HepG2 (cell line): ENCODE results near the gene SP110. TPM values are rescaled to one million over a fixed set of nuclear protein-coding genes. Genes with fewer than 3 reads are reported as not detected.

Experiments
- GATAD2A ChIP-seq: IDR thresholded peaks from 2 replicates; pipeline ENCODE4 v1.6.1; 2016
- GLI4 ChIP-seq: sonication (generic); formaldehyde crosslinking; IDR thresholded peaks from 2 replicates; pipeline ENCODE4 v1.5.1; 2020; ENCODE audit warnings: missing genetic modification reagents, mild to moderate bottlenecking, moderate library complexity, borderline replicate concordance
- HMG20B ChIP-seq: conservative IDR thresholded peaks from 2 replicates; pipeline ENCODE4 v1.6.1; 2016; ENCODE audit warnings: missing genetic modification reagents, missing compliant biosample characterization
- HNRNPLL ChIP-seq: fragments of 200-400 bp; formaldehyde crosslinking; IDR thresholded peaks from 2 replicates; pipeline ENCODE4 v1.6.1; 2017; ENCODE audit warnings: mild to moderate bottlenecking, low read depth, low read length; ENCODE audit not compliant: poor library complexity, severe bottlenecking
- KDM3A ChIP-seq: IDR thresholded peaks from 2 replicates; pipeline ENCODE4 v1.6.1; 2018; ENCODE audit warnings: low read depth, missing compliant biosample characterization
- MED1 ChIP-seq: sonication (generic); formaldehyde crosslinking; IDR thresholded peaks from 2 replicates; pipeline ENCODE4 v1.4.0; 2020; ENCODE audit warnings: missing genetic modification reagents
- MYC ChIP-seq: sonication (generic); formaldehyde crosslinking; IDR thresholded peaks from 2 replicates; pipeline ENCODE4 v1.9.0; 2021; ENCODE audit warnings: missing genetic modification reagents, borderline replicate concordance
- NCOA2 ChIP-seq: sonication (generic); formaldehyde crosslinking; IDR thresholded peaks from 2 replicates; pipeline ENCODE4 v1.8.0; 2022; ENCODE audit warnings: inconsistent platforms
- PRMT3 ChIP-seq: sonication (generic); formaldehyde crosslinking; IDR thresholded peaks from 2 replicates; pipeline ENCODE4 v1.8.1; 2022; ENCODE audit warnings: low read depth, mild to moderate bottlenecking, moderate library complexity, missing genetic modification reagents, borderline replicate concordance
- TAF1 ChIP-seq: sonication (generic); formaldehyde crosslinking; IDR thresholded peaks from 2 replicates; pipeline ENCODE4 v1.4.0; 2020; ENCODE audit warnings: missing genetic modification reagents
- ZNF441 ChIP-seq: sonication (generic); formaldehyde crosslinking; IDR thresholded peaks from 2 replicates; pipeline ENCODE4 v1.7.0; 2021; ENCODE audit warnings: missing genetic modification reagents, borderline replicate concordance
- ZNF678 ChIP-seq: sonication (generic); formaldehyde crosslinking; IDR thresholded peaks from 2 replicates; pipeline ENCODE4 v1.4.0; 2020; ENCODE audit warnings: mild to moderate bottlenecking, missing genetic modification reagents
- polyA plus RNA-seq, 8 experiments: library from polyadenylated mRNA; depleted of rRNA in 3 of 8; stranded (reverse) in 7 of 8; unstranded in 1 of 8; fragments of >200 nt; fragmentation: Illumina TruSeq in 4 of 8; extraction: Trizol in 4 of 8; gene quantifications; 2 replicates each; pipeline versions ENCODE4 v1.2.1 to v1.2.3, GENCODE V29; 2011 to 2016; ENCODE audit warnings: low read depth in 4 of 8, missing spikeins in 1 of 8, mixed read lengths in 1 of 8; ENCODE audit not compliant: insufficient read depth in 1 of 8
- total RNA-seq, 5 experiments: library from RNA; depleted of rRNA; stranded (reverse); fragments of >200 nt; fragmentation: Illumina TruSeq; extraction: Trizol; gene quantifications; 2 replicates each; pipeline ENCODE4 v1.2.3, GENCODE V29; 2016; ENCODE audit warnings: low read depth in 1 of 5
- TF ChIP-seq, protein P1 (sequence below): sonication (generic); formaldehyde crosslinking; IDR thresholded peaks from 2 replicates; pipeline ENCODE4 v1.4.0; 2020; ENCODE audit warnings: missing genetic modification reagents, borderline replicate concordance
- TF ChIP-seq, protein P2 (sequence below): sonication (generic); formaldehyde crosslinking; IDR thresholded peaks from 2 replicates; pipeline ENCODE4 v1.5.0; 2020; ENCODE audit warnings: missing genetic modification reagents
- TF ChIP-seq, protein P3 (sequence below): sonication (generic); formaldehyde crosslinking; IDR thresholded peaks from 2 replicates; pipeline ENCODE4 v1.4.0; 2020; ENCODE audit warnings: missing genetic modification reagents
- TF ChIP-seq, protein P4 (sequence below): sonication (generic); formaldehyde crosslinking; IDR thresholded peaks from 2 replicates; pipeline ENCODE4 v1.4.0; 2020; ENCODE audit warnings: missing genetic modification reagents
- TF ChIP-seq, protein P5 (sequence below): sonication (generic); formaldehyde crosslinking; IDR thresholded peaks from 2 replicates; pipeline ENCODE4 v1.4.0; 2020; ENCODE audit warnings: missing genetic modification reagents, borderline replicate concordance

Gene SP110
- total and polyA plus RNA-seq, 2 of the 13 experiments (the other 11 are each of a cell fraction or from before 2014, with no cell fraction given) = 7.9 to 10.4 TPM

DNA sequence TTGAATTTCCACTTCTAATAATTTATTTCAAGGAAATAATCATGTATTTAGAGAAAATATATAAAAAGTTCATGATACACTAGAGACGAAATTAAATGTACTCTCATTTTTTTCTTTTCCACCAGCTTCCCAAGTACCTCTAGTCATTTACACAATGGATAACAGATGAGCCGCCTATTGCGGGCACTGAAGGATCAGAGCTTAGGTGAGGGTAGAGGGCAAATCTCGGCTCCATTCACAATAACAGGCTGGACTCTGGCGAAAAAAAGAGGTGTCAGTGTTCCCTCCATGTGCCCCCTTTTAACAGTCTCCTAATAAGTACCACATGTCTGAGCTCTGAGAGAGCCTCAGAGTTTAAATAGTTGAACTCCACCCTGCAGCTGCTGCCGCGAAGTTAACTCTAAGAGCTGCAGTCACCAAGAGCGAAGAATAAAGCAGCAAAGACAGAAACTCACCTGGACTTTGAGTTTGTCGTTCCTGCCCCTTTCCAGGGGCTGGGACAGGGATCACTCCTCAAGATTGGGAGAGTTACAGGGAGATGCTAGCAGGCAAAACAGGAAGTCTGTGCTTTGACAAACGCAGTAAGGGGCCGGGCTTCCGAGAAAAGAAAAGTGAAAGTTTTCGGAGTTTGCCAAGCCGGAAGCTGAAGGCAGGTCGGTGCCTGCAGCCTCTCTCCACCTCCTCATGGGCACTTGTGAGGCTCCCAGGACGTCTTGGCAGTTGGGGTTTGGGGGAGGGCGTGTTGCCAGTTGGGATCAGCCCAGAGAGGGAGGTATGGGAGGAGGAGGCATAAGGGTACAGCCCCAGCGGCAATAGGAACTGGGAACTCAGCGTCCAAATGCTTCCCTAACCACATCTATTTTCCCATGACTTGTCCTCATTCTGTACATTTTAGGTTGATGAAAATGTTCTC is at the start of gene SP110 (continued):
- TF ChIP-seq GLI4 (CRISPR knock-in tag) (0 out of 2 replicates have a peak, but pooled peaks have one; percentile 73), MED1 (peak; percentile 43; the same call in 1 of the 2 replicates), HMG20B (CRISPR knock-in tag) (no peak), PRMT3 (CRISPR knock-in tag) (no peak), ZNF678 (CRISPR knock-in tag) (no peak), MYC (CRISPR knock-in tag) (peak; percentile 42; the same call in 1 of the 2 replicates), KDM3A (CRISPR knock-in tag) (0 out of 2 replicates have a peak, but pooled peaks have one; percentile 5), GATAD2A (CRISPR knock-in tag) (peak; percentile 29), NCOA2 (CRISPR knock-in tag) (no peak; the same call in 1 of the 2 replicates), ZNF441 (CRISPR knock-in tag) (no peak), TAF1 (CRISPR knock-in tag) (peak; percentile 58; the same call in 1 of the 2 replicates), HNRNPLL (no peak)
- TF ChIP-seq, protein P1, sequence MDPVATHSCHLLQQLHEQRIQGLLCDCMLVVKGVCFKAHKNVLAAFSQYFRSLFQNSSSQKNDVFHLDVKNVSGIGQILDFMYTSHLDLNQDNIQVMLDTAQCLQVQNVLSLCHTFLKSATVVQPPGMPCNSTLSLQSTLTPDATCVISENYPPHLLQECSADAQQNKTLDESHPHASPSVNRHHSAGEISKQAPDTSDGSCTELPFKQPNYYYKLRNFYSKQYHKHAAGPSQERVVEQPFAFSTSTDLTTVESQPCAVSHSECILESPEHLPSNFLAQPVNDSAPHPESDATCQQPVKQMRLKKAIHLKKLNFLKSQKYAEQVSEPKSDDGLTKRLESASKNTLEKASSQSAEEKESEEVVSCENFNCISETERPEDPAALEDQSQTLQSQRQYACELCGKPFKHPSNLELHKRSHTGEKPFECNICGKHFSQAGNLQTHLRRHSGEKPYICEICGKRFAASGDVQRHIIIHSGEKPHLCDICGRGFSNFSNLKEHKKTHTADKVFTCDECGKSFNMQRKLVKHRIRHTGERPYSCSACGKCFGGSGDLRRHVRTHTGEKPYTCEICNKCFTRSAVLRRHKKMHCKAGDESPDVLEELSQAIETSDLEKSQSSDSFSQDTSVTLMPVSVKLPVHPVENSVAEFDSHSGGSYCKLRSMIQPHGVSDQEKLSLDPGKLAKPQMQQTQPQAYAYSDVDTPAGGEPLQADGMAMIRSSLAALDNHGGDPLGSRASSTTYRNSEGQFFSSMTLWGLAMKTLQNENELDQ (CRISPR knock-in tag) = no peak
- TF ChIP-seq, protein P2, sequence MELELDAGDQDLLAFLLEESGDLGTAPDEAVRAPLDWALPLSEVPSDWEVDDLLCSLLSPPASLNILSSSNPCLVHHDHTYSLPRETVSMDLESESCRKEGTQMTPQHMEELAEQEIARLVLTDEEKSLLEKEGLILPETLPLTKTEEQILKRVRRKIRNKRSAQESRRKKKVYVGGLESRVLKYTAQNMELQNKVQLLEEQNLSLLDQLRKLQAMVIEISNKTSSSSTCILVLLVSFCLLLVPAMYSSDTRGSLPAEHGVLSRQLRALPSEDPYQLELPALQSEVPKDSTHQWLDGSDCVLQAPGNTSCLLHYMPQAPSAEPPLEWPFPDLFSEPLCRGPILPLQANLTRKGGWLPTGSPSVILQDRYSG (CRISPR knock-in tag) = no peak
- TF ChIP-seq, protein P3, sequence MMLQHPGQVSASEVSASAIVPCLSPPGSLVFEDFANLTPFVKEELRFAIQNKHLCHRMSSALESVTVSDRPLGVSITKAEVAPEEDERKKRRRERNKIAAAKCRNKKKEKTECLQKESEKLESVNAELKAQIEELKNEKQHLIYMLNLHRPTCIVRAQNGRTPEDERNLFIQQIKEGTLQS (CRISPR knock-in tag) = no peak
- TF ChIP-seq, protein P4, sequence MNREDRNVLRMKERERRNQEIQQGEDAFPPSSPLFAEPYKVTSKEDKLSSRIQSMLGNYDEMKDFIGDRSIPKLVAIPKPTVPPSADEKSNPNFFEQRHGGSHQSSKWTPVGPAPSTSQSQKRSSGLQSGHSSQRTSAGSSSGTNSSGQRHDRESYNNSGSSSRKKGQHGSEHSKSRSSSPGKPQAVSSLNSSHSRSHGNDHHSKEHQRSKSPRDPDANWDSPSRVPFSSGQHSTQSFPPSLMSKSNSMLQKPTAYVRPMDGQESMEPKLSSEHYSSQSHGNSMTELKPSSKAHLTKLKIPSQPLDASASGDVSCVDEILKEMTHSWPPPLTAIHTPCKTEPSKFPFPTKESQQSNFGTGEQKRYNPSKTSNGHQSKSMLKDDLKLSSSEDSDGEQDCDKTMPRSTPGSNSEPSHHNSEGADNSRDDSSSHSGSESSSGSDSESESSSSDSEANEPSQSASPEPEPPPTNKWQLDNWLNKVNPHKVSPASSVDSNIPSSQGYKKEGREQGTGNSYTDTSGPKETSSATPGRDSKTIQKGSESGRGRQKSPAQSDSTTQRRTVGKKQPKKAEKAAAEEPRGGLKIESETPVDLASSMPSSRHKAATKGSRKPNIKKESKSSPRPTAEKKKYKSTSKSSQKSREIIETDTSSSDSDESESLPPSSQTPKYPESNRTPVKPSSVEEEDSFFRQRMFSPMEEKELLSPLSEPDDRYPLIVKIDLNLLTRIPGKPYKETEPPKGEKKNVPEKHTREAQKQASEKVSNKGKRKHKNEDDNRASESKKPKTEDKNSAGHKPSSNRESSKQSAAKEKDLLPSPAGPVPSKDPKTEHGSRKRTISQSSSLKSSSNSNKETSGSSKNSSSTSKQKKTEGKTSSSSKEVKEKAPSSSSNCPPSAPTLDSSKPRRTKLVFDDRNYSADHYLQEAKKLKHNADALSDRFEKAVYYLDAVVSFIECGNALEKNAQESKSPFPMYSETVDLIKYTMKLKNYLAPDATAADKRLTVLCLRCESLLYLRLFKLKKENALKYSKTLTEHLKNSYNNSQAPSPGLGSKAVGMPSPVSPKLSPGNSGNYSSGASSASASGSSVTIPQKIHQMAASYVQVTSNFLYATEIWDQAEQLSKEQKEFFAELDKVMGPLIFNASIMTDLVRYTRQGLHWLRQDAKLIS (CRISPR knock-in tag) = no peak
- TF ChIP-seq, protein P5, sequence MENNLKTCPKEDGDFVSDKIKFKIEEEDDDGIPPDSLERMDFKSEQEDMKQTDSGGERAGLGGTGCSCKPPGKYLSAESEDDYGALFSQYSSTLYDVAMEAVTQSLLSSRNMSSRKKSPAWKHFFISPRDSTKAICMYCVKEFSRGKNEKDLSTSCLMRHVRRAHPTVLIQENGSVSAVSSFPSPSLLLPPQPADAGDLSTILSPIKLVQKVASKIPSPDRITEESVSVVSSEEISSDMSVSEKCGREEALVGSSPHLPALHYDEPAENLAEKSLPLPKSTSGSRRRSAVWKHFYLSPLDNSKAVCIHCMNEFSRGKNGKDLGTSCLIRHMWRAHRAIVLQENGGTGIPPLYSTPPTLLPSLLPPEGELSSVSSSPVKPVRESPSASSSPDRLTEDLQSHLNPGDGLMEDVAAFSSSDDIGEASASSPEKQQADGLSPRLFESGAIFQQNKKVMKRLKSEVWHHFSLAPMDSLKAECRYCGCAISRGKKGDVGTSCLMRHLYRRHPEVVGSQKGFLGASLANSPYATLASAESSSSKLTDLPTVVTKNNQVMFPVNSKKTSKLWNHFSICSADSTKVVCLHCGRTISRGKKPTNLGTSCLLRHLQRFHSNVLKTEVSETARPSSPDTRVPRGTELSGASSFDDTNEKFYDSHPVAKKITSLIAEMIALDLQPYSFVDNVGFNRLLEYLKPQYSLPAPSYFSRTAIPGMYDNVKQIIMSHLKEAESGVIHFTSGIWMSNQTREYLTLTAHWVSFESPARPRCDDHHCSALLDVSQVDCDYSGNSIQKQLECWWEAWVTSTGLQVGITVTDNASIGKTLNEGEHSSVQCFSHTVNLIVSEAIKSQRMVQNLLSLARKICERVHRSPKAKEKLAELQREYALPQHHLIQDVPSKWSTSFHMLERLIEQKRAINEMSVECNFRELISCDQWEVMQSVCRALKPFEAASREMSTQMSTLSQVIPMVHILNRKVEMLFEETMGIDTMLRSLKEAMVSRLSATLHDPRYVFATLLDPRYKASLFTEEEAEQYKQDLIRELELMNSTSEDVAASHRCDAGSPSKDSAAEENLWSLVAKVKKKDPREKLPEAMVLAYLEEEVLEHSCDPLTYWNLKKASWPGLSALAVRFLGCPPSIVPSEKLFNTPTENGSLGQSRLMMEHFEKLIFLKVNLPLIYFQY (CRISPR knock-in tag) = 0 out of 2 replicates have a peak, but pooled peaks have one; percentile 35
